Heart right ventricle (tissue), 16 donors: ENCODE measurements around the gene RAPGEF5. TPM values are rescaled to one million over a fixed set of nuclear protein-coding genes. Genes with fewer than 3 reads are reported as not detected.

ENCODE experiments used
- ATAC-seq, 8 donors: fragments of 200-7000 bp; cut with Tn5 transposase; one replicate each; pipeline ENCODE4 v1.9.1; 2020; ENCODE audit warnings: mild to moderate bottlenecking in 8 of 8, moderate library complexity in 8 of 8, moderate number of reproducible peaks in 1 of 8
- DNase-seq, 2 donors: peaks; one replicate each; pipeline ENCODE4 v3.0.0-alpha.2; 2020
- H3K27ac ChIP-seq, 10 donors: fragments of 200-600 bp; sonication (generic) in 2 of 10; one replicate each; pipeline versions ENCODE4 v1.5.0 to v1.8.0; 2020 to 2022; ENCODE audit warnings: mild to moderate bottlenecking in 3 of 10
- H3K27me3 ChIP-seq, 7 donors: fragments of 200-600 bp; one replicate each; pipeline ENCODE4 v1.8.0; 2021 to 2022; ENCODE audit warnings: mild to moderate bottlenecking in 2 of 7
- H3K36me3 ChIP-seq, 9 donors: fragments of 200-600 bp; sonication (generic) in 1 of 9; one replicate each; pipeline versions ENCODE4 v1.5.0 to v1.8.0; 2020 to 2022; ENCODE audit warnings: mild to moderate bottlenecking in 2 of 9
- H3K4me1 ChIP-seq, 9 donors: fragments of 200-600 bp; sonication (generic) in 1 of 9; one replicate each; pipeline versions ENCODE4 v1.5.0 to v1.8.0; 2020 to 2022; ENCODE audit warnings: mild to moderate bottlenecking in 4 of 9
- H3K4me3 ChIP-seq, 10 donors: fragments of 200-600 bp; sonication (generic) in 2 of 10; one replicate each; pipeline versions ENCODE4 v1.5.0 to v1.8.0; 2020 to 2022; ENCODE audit warnings: mild to moderate bottlenecking in 7 of 10, moderate library complexity in 2 of 10
- H3K9me3 ChIP-seq, 11 donors: fragments of 200-600 bp in 10 of 11; sonication (generic) in 2 of 11; one replicate each; pipeline versions ENCODE4 v1.5.0 to v1.8.0; 2013 to 2022; ENCODE audit warnings: mild to moderate bottlenecking in 2 of 11, control low read depth in 1 of 11, moderate library complexity in 1 of 11
- CTCF ChIP-seq, 9 donors: fragments of 200-600 bp; sonication (generic) in 2 of 9; IDR thresholded peaks; one replicate each; pipeline versions ENCODE4 v1.5.0 to v1.8.0; 2021 to 2022; ENCODE audit warnings: antibody characterized with exemption in 9 of 9, mild to moderate bottlenecking in 5 of 9, moderate library complexity in 1 of 9
- WGBS, 2 donors: extraction: QIAGEN DNeasy Blood & Tissue Kit; methylation state at CpG; one replicate each; pipeline ENCODE4 v1.1.7; 2013; ENCODE audit warnings: inconsistent platforms in 1 of 2; 5-methylcytosine and 5-hydroxymethylcytosine counted together
- intact Hi-C, 10 donors: fragments of 100-400 bp; cut with DNase I; formaldehyde crosslinking; loops; one replicate each; pipeline versions ENCODE4 v1.11.1 to v1.14.2; 2022
- polyA plus RNA-seq, 2 donors: library from polyadenylated mRNA; stranded (reverse); fragments of 200-250 nt; gene quantifications; one replicate each; pipeline ENCODE4 v1.2.3, GENCODE V29; 2013
- total RNA-seq, 10 donors: library from RNA; stranded (reverse); fragmentation: NEBNext Ultra II Directional in 3 of 10; extraction: Animal tissue kit (Norgen Biotek cat#: 25700) in 3 of 10; gene quantifications; one replicate each; pipeline versions ENCODE4 v1.2.1 to v1.2.4, GENCODE V29; 2021 to 2023
- donor health status: Arrhythmogenic right ventricular cardiomyopathy.
- donor health status: ischemic (EF 13 %, LVEDD 7.1; RV severe dilation, severe dysfunction).
- donor health status: healthy with polysubstance abuse.
- donor health status: DM: no; HTN: yes; CAD: no.
- donor health status: DM: no; HTN: no; CAD: no.
- donor health status: ischemic (EF 25% LVEDD 6.9; RV normal size, moderate dysfunction).
- donor health status: ischemic (EF 25% LVEDD 5.7; RV mildly dilated, moderate dysfunction).
- donor health status: healthy.
- donor health status: DM: yes; HTN: yes; CAD: no.
- donor health status: Ischemic cardiomyopathy.
- donor health status: ischemic (EF 35%, LVEDD 5.7; RV mildly dilated, moderate dysfunction).
- donor health status: nonischemic (EF 11% LVEDD 7.7; RV severe dilation, severe dysfunction).
- donor health status: DM: yes; HTN: yes; CAD: no.
- donor health status: PGD.
- donor health status: ischemic (EF 29% LVEDD 5.4; RV normal size, mild dysfunction).
- donor health status: nonischemic (EF 23%, LVEDD 6.1; RV moderate dilation, normal function).

Gene RAPGEF5
- total and polyA plus RNA-seq, 12 donors: 4.3 to 33.3 (median 14.3) TPM

- Histone ChIP-seq H3K27ac (no peak overlapping the region), H3K4me1 (peaks cover 0 to 6% (median 0%) of the 10 kb centered on the region in 9 donors), H3K36me3 (no peaks in the 10 kb centered on the region), H3K9me3 (no peaks in the 10 kb centered on the region), H3K27me3 (no peaks in the 10 kb centered on the region), H3K4me3 (no peak overlapping the region)
- WGBS, 2 donors: 32 to 41% methylated on average over 3 of the region's 3 CpGs
- intact Hi-C loops: no loop called here
- peak in 4 of 8 donors; percentile 26 to 70 (median 63) for ATAC-seq
- TF ChIP-seq CTCF (IDR thresholded peaks at IDR 0.05): no peak
- DNase-seq: no peak
Observed at GRCh38 chr7:22234227-22234626, 122.7 kb downstream of the RAPGEF5 start.

- Histone ChIP-seq H3K4me3 (no peak overlapping the region), H3K9me3 (no peaks in the 10 kb centered on the region), H3K27ac (no peak overlapping the region), H3K36me3 (no peaks in the 10 kb centered on the region), H3K27me3 (no peaks in the 10 kb centered on the region), H3K4me1 (peaks cover 0 to 6% (median 0%) of the 10 kb centered on the region in 9 donors)
- no peak for DNase-seq
- whole genome bisulfite sequencing, 2 donors: 97% methylated on average over 3 of the region's 3 CpGs
- intact Hi-C loops: no loop called here
- ATAC-seq: no peak
- no peak for TF ChIP-seq CTCF (IDR thresholded peaks at IDR 0.05)
Observed at GRCh38 chr7:22231806-22232205, 125.1 kb downstream of the RAPGEF5 start.

GRCh38 chr7:22231141-22231540, 125.8 kb downstream of the RAPGEF5 start:
- no peaks in the 10 kb centered on the region for H3K36me3 ChIP-seq
- no peak overlapping the region for H3K4me3 ChIP-seq
- no peak overlapping the region for H3K27ac ChIP-seq
- no peak for TF ChIP-seq CTCF (IDR thresholded peaks at IDR 0.05)
- intact Hi-C loops: no loop called here
- no peaks in the 10 kb centered on the region for H3K27me3 ChIP-seq
- no peak for DNase-seq
- no peak for ATAC-seq
- no peaks in the 10 kb centered on the region for H3K9me3 ChIP-seq
- peaks cover 0 to 6% (median 0%) of the 10 kb centered on the region in 9 donors for H3K4me1 ChIP-seq
- 48 to 80% methylated on average over 1 of the region's 1 CpG for WGBS, 2 donors

GRCh38 chr7:22230238-22230637, 126.7 kb downstream of the RAPGEF5 start:
- Histone ChIP-seq H3K27ac (no peak overlapping the region), H3K27me3 (no peaks in the 10 kb centered on the region), H3K4me1 (peaks cover 0 to 6% (median 0%) of the 10 kb centered on the region in 9 donors), H3K4me3 (no peak overlapping the region), H3K9me3 (no peaks in the 10 kb centered on the region), H3K36me3 (no peaks in the 10 kb centered on the region)
- DNase-seq (no peak), ATAC-seq (no peak)
- no peak for TF ChIP-seq CTCF (IDR thresholded peaks at IDR 0.05)
- intact Hi-C loops: no loop called here
- 94 to 96% methylated on average over 2 of the region's 2 CpGs for WGBS, 2 donors
